CD4-positive, alpha-beta T cell treated with Interleukin-2 at 100 ng/mL for 4 hours (primary cell): Measurements from ENCODE around the gene ZNRF3.

Experiments used
- DNase-seq: peaks from one replicate; pipeline ENCODE4 v3.0.0-alpha.2; 2020; ENCODE audit warnings: low spot score

ZNRF3 gene

DNA sequence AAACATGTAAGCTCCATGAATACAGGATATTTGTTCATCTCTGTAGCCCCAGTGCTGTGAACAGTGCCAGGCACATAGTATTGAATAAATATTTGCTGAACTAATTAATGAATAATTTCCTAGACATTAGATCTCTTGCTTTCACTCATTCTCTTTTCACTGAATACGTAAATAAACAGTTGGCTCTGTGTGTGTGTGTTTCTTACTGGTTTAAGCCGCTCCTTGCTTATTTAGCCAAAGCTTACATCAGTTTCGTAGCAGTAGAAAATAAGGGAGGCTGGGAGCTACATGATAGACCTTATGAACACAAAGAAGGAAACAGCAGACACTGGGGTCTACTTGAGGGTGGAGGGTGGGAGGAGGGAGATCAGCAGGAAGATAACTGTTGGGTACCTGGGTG lies 206.7 kb downstream of the ZNRF3 start:
- DNase-seq, result no peak

DNA sequence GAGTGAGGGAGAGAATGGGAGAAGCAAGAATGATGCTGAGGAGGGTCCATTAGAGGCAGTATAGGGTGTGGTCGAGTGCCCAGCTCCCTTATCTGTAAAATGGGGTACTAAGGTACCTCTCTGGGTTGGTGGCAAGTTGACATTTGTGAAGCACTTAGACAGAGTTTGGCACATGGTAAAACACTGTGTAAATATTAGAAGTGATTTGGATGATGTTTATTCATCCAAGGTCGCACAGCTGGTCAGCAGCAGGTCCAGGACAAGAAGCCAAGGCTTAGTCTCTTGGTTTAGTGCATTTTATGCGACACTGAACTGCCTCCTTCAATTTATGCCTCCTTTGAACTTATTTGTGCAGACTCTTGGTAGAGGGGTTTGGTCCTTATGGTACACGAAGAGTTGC lies 208.9 kb downstream of the ZNRF3 start:
- DNase-seq, result no peak

DNA sequence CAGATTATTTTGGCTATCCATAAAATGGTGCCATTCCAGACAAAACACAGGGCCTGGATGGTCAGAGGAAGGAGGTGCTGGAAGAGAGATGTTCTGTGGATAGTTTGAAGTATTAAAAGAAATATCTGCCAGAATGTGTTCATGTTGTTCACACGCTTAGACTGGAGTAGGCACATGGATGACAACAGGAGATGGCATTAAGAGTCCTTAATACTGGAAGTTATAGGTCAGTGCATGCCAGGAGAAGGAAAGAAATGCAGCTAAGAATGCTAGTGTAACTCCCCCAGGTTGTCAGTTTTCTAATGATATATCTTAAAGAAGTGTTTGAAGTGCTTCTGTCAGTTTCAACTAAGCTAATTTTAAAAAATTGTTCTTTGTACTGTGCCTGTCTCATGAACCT lies 209.7 kb downstream of the ZNRF3 start:
- DNase-seq, result no peak

DNA sequence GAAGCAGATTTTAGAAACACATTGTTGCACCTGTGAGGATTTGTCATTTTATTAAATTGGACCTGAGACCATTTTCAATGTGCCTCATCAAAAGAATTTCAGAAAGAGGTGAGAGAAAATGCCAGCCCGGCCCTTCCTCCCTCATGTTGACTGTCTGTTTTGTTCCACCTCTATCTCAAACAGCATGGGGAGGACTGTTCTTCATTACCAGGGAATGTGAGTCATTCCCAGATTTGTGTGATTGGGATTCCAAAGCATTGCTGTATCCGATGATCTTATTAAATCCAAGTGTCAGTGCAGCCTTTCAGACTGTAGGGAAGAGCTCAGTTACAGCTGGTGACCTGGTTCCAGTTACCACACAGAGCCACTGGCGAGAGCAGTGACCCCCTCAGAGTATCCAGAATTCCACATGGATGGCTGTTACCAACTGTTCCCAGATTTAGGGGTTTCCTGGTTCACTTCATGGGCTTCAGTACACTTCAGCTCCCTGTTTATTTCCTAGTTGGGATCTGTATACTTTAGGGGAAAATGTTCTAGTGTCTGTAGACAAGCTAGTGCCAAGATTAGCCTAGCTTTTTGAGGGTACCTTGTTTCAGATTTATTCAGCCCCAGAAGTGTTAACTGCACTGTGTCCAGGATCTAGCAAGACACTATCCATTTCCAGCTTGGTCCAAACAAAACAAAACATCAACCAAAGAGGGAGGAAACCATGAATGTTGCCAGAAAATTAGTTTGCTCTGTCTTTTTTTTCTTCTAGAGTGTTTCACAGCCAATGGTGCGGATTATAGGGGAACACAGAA lies 210.3 kb downstream of the ZNRF3 start:
- DNase-seq, result no peak

DNA sequence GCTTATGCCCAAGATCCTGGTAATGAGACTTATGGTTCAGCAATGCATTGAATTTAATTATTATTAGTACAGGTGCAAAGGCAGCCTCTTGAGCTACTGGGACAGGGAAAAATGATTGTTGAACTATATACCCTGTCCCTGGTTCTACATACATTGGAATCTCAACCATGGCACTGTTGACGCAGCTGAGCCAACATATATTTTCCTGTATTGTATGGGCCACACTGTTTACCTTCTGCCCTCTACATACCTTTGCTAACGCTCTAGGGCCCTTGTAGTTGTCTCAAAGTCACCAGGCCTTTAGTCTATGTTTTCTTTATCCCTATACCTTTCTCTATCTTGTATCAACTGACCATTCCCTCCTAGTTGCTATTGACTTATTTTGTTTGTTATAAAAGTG lies 212.1 kb downstream of the ZNRF3 start:
- DNase-seq, result no peak

DNA sequence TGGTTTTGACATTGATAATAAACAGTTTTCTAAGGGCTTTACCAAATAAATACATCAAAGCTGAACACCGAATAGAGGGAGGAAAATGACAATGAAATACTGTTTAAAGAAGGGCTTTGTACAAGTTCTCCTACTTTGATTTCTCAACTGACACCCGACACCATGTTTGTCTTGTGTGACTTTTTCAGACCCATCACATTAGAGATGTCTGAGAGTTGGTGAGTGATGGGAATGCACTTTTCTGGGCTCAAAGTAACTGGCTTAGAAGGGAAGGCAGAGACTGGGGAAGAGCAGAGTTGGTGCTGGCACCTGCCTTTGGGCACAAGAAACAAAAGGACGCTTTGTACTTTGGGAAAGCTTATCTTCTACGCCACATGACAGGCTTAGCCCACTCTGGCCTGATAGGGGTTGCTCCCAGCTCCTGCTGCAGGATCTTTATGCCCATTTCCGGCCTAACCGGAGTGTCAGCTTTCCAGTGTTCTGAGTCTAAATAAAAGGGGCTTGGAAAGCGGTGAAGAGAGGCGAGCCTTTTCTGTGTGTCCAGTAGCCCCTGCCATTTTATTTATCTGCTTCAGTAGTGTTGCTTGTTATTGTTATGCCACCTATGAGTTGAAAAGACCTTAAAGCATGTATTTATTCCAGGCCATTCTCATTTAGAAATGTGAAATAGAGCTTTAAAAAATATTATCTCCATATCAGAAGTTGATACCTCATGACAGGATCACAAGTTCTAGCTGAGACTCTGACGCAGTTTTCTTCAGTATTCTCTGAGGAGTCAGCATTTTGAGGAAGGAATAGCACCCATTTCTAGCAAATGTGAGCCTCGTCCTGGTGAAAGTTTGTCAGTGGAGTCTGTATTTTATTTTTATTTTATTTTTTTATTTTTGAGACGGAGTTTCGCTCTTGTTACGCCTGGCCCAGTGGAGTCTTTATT lies 213.6 kb downstream of the ZNRF3 start:
- no peak for DNase-seq

DNA sequence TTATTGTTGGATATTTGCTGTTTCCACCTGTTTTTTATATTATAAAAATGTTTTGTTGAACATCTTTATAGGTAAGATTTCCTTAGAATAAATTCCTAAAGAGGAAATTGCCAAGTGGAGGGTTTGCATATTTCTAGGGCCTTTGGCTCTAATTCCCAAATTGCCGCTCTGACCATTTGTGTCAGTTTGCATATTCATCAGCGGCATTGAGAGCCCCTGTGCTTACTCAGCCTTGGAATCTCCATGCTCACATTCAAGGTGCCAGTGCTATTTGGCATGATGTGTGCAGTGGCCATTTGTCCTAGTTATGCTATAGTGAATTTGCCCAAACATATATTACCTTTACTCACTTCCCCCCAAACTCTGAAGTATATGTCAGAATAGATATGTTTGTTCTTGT lies 214.9 kb downstream of the ZNRF3 start:
- DNase-seq, result no peak

DNA sequence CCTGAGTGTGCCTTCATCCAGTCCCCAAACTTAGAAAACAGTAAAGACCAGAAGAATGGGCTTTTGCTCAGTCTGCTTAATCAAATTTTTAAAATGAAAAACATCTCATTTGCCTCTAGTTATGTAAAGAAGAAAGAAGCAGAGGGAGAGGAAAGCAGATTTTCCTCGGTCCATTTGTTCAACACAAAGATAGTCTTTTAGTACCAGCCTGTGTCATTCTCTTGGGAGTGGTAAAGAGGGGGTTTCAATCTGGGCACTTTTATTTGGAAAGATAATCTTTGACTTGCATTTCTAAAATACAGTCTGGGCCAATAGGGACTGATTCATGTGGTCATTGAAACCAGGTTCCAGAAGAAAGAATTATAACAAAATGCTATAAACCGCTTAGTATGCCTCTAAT lies 218.9 kb downstream of the ZNRF3 start:
- no peak for DNase-seq

DNA sequence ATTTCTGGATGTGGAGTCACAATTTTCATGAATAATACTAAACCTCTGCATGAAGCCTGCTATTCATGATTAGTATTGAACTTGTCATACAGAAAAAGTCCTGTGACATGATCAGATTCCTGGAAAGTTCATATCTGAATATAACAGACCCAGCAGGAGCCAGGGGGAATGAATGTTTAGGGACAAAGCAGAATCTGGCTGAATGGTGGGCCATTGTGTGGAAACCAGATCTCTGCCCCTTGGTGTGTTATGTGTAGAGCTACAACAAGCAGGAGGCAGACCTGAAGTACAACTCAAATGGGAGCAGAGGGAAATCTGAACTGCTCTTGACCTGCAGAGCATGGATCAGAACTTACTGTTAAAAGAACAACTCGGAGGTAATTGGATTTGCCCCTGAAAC lies 219.7 kb downstream of the ZNRF3 start:
- no peak for DNase-seq

DNA sequence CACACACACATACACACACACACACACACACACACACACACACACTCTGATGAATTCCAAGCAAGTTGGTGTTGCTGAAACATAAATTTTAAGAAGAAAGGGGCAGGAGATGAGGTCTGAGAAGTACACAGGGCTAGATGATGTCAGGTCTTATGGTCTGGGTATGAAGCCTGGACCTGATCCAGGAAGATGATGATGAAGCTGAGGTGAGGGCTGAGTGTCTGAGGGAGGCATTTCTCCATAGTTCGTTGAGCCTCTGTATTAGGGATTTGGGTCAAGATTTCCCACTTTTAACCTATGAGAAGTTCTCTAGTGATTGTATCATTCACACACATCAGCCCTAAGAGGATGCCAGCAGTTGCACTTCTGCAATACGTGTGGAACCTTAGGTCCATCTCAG lies 222.1 kb downstream of the ZNRF3 start:
- no peak for DNase-seq

DNA sequence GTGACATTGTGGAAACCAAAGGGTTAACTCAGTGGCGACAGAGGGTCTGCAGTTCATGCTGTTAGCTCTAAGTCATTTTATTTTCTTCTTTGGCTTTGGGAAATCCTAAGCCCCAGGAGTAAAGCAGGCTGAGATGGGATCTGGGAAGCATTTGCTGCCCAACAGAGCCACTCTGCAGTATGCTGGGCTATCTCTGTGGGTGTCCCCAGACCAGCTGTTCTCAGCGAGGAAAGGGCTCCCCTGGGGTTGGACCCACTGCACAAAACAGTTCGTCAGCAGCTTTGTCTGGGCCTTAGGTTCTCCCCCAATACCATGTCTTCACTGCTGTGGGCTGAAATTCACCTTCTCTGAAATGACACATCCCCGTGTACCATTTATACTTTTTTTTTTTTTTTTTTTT lies 223.5 kb downstream of the ZNRF3 start:
- no peak for DNase-seq
